GM10847 (cell line): ENCODE data around the gene GMPR.

Source experiments
- POLR2A ChIP-seq: IDR thresholded peaks from 2 replicates; pipeline ENCODE4 v1.6.1; 2011; ENCODE audit not compliant: insufficient read length; ENCODE audit errors: extremely low read depth

Gene GMPR

DNA sequence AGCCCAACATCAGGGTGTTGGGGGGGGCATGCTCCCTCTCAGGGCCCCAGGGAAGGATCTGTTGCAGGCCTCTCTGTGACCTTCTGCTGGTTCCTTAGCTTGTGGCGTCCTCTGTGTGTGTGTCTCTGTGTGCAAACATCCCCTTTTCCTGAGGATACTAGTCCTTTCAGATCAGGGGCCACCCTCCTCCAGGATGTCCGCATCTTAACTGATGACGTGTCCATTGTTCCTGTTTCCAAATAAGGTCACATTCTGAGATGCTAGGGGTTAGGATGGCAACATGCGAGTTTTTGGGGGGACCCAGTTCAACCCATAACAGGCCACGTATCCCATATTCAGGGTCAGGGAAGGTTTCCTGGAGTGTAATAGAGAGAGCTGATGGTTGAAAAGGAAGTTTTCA is 40.9 kb downstream of the GMPR start:
- TF ChIP-seq POLR2A, result no peak

DNA sequence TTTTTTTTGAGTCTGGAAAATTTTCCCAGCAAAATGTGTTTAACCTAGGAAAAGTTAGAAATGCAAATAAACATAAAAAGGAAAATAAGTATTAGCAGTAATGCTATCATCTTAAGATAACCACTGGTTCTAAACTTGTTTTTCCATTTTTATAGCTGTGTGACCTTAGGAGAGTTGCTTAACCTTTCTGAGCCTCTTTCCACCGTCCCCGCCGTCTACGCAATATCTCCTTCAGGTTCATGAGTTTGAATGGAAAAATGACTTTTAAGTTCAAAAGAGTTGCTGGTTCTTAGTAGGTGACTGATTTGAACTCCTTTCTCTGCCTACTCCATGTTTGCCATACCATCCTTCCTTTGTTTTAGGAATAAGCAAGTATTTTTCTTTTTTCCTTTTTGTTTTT is 44.0 kb downstream of the GMPR start:
- TF ChIP-seq POLR2A, result no peak

DNA sequence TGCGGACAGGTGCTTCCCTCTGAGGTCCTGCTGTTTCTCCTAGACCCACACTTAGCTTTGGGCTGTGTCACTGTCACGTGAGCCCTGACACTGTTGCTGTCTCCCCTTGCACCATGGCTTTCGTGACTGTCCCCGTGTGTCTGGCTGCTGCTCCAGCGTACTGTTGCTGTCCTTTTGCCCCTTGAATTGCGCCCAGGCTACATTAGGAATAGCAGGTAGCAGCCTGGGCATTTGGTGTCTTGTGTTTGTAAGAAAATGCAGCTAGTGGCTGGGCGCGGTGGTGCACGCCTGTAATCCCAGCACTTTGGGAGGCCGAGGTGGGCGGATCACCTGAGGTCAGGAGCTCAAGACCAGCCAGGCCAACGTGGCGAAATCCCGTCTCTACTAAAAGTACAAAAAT is 46.1 kb downstream of the GMPR start:
- no peak for TF ChIP-seq POLR2A

DNA sequence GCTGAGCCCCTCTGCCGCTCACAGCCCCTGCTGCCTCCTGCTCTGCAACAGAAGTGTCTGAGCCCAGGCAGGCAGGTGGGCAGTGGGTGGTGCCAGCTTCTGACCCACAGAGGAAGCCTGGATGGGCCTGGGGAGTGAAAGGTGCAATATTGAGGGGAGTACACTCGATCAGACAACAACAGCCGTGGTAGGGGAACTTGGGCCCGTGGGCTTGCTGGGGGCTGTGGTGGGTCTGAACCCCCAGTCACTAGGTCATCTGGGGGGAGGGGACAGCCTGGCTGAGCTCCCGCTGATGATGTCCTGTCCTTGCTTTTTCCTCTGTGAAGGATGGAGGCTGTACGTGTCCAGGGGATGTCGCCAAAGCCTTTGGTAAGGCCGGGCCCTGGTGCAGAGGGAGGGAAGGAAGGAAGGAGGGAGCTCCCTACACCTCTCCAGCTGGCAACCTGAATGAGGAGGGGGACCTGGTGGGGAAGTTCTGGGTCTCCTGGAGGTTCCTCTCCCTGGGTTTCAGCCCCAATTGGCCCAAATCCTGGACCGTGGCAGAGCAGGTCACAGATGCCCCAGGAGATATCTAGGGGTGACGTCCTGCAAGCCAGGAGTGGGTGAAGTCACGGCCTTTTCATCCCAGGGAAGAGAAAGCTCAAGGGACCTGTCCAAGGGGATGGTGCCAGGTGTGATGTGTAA is 47.2 kb downstream of the GMPR start:
- TF ChIP-seq POLR2A, result no peak

DNA sequence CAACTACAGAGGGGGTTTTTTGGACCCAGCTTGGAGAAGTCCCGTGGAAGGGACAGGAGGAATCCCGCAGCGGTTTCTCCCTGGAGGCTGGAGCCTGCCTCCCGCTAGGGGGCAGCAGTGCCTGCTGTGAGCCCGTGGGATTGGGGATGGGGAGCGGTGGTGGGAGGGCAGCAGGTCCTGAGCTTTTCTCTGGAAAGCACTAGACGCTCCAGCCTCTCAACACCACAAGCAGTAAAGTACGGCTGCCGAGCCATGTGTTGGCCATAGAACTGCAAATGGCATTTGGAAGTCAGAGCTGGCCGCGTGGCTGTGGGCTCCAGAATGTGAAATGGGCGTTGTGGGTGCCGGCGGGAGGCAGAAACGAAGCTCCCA is 47.8 kb downstream of the GMPR start:
- no peak for TF ChIP-seq POLR2A

DNA sequence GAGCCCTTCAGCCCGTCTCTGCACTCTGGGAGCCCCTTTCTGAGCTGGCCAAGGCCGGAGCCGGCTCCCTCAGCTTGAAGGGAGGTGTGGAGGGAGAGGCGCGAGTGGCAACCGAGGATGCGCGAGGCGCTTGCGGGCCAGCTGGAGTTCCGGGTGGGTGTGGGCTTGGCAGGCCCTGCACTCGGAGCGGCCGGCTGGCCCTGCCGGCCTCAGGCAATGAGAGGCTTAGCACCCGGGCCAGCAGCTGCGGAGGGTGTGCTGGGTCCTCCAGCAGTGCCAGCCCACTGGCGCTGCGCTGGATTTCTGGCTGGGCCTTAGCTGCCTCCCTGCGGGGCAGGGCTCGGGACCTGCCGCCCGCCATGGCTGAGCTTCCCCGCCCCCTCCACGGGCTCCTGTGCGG is 49.8 kb downstream of the GMPR start:
- no peak for TF ChIP-seq POLR2A

DNA sequence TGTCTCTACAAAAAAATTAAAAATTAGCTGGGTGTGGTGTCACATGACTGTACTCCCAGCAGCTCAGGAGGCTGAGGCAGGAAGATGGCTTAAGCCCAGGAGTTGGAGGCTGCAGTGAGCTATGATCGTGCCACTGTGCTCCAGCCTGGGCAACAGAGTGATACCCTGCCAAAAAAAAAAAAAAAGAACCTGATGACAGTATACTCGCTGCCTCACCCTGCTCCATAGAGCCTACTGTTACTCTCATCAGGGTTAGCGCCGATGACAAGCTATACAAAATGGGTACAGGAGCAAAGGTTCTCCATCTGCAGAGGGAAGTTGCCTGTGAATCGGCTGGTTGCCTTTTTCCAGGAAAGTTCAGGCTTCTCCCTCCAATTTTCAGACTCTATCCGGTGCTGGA is 53.4 kb downstream of the GMPR start:
- no peak for TF ChIP-seq POLR2A

DNA sequence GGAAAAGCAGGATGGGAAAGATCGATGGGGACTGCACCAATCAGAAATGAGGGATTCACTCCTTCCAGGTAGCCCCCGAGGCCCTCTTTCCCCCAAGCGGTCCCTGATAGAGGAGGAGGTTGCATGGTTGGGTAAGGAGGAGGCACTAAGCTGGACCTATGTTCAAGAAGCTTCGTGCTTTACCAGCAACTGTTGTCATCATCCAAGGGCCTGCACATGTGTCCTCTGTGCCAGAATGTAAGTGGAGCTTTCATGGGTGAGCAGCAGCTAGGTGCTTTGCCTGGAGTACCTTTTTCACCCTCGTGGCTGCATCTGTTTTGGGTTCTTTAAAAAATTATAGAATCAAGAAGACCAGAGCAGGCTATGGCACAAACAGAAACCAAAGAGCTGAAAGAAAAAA is 54.0 kb downstream of the GMPR start:
- TF ChIP-seq POLR2A, result no peak

DNA sequence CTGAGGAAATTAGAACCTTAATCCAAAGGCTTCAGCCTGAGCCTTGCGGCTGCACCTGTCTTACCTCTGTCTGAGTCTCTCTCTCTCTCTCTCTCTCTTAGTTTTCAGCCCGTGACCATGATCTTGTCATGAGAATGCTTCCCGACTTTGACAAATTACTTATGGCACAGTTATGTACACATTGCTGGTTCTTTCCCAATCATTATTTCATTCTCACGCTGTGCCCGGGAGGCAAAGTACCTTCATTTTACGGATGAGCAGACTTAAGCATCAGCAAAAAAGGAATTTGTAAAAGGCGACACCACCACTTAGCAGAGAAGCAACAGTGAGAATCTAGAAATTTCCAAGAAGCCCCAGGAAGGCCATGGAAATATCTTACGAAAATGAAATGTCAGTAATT is 54.6 kb downstream of the GMPR start:
- TF ChIP-seq POLR2A, result no peak

DNA sequence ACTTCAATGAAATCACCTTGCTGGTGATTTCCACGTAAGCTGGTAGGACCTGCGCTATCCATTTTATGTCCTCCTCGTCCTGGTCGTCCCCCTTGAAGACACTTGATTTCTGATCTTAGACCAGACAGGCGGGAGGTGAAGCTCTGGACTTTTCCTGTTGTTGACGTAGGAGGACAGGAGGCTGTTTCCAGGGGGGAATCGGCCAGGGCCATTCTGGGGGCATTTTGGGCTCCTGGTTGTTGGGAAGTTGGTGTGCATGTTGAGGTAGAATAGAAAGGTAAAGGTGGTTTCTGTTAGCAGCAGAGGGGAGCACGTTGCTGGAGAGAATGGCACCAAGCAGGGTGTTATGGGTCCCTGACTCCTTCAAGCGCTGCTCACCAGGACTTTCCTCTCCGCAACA is 56.0 kb downstream of the GMPR start:
- no peak for TF ChIP-seq POLR2A

DNA sequence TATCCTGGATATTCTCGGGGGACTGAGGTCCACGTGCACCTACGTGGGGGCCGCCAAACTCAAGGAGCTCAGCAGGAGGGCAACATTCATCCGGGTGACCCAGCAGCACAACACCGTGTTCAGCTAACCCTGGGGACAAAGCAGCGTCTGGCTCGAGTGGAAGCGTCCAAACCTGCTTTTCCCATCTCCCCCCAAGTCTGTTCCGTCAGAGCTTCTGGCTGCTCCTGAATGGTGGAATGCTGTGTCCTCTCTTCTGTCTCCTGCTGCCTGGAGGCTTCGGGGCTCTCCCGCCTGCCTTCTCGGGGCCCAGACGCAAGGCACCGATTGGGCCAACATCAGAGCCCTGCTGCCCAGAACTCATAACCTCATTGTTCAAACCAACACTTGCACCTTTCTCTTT is 56.7 kb downstream of the GMPR start:
- TF ChIP-seq POLR2A, result no peak

DNA sequence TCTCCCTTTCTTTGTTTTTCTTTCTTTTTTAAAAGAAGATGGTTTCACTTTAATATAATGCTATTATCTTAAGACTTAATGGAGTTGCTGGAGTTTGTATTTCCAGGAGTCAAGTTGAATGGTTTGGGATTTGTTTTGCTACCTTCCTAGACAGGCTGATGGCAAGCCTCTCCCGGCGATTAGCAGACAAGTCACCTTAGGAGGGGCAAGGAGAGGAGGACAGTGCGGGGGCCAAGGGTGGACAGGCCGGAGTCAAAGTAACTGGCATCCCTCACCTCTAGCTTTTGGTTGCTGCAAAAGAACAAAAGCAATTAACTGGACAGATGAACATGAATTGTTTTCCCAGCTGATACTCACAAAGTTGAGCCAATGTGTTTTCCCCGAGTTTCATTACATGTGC is 57.1 kb downstream of the GMPR start:
- no peak for TF ChIP-seq POLR2A

DNA sequence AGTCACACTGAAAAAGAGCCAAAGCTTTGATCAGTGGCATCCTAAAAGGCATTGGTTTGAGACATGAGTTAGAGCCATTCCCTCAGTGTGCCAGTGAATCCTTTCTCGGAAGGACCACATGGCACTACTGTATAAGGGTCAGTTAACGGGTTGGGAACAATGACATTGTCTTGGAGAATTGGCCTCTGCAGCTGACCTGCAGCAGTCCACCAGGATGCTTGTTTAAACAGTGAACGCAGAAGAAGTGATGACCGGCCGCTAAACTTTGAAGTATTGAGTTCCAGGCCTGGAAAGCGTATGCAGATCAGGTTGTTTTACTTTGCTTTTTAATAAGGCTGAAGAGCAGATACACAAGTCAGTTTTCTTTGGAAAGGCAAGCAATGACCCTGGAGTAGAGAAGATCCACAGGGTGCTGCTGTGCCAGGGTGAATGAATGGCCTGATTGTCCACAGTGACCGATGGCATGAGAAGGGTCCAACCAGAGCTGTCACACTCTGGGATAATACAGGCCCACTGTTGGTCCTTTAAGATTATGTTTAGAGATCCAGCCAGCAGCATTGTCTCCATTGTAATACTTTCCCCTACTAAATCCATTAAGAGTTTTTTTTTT is 57.8 kb downstream of the GMPR start:
- no peak for TF ChIP-seq POLR2A

DNA sequence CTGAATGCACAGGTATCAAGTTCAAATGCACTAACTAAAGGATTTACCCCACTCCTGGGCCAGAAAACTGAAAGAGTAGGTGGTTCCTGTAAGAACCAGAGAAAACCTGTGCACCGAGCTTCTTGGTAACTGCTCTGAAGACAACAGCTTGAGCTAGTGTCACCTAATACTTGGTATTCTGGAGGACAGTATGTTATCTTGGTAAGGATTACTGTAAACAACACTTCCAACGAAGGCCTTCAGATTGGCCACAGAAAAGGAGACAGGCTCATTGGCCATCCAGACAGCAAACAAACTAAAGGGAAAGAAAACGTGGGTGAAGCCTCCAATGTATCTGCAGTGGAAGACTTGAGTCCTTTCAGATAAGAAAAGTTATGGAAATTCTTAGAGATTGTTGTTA is 61.5 kb downstream of the GMPR start:
- TF ChIP-seq POLR2A, result no peak

DNA sequence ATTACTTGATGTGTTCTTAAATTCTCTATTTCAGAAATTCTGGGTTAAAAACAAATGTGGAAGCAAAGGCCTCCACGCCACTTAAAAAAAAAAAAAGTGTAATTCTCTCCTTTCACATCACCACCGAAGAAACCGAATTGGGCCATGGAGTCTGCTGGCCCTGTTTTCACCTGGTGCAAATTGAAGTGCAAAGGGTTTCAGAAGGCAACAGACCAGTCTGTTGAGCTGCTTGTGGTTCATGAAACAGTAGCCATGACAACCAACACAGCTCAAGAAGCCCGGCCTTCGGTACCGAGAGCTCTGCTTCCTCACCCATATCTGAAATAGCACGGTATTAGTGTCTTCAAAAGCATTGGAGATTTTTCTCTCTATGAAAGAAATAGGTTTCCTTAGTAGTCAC is 63.1 kb downstream of the GMPR start:
- no peak for TF ChIP-seq POLR2A

DNA sequence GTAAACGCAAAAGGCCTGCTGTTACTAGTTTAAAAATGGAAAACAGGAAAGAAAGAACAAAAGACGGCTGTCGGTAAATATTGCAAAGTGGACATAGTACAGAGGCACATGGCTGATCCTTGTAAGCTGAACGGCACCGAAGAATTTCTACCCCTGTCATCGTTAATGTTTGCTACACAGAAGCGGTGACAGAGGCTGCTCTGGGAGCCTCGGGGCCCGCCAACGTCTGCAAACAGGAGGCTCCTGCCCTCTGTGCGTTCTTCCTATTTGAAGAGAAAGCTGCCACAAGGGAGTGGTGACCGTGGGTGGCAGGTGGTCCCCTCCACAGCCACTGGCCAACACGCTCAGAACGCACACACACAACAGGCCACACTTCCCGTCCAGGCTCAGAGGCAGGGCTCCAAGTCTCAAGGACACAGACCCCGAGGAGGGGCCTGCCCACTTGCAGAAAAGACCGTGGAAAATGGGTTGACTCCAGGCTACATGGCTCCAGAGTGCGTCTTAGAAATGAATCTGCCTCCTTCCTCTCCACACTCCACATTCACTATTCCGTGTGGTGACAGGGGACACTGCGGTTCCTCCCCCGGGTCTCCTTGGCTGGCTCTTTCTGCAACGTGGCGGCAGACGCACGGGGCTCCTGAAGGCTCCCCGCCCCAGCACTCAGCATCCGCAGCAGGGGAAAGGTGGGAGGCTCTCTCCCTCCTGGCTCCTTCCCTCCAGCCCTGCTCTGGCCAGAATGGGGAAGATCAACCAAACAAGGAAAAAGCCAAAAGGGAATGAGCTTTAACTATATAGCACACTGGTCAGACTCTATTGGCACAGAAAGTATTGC is 64.5 kb downstream of the GMPR start:
- TF ChIP-seq POLR2A, result no peak
